GM12878 (cell line): ENCODE results near the gene CDK15. TPM values are rescaled to one million over a fixed set of nuclear protein-coding genes. Genes with fewer than 3 reads are reported as not detected.

Experiments used
- ATAC-seq: fragments of 200-7000 bp; cut with Tn5 transposase; 3 replicates; pipeline ENCODE4 v1.9.1; 2020; ENCODE audit warnings: mild to moderate bottlenecking, moderate library complexity
- BruUV-seq: library from RNA; stranded (reverse); fragments of 400-500 nt; replicated peaks from 2 replicates; lab custom pipeline; 2021; lab: Mats Ljungman, UMichigan
- CTCF ChIA-PET: fragments of 300-600 bp; sonication (Branson Sonifier 250); formaldehyde crosslinking; extraction: SDS; loops from one replicate; lab custom pipeline; 2021; ENCODE audit warnings: inconsistent platforms; lab: Yijun Ruan, JAX
- POLR2A ChIA-PET: fragments of 350-600 bp; formaldehyde crosslinking; extraction: SDS; loops from one replicate; lab custom pipeline; 2021; ENCODE audit warnings: inconsistent platforms; lab: Charles Lee
- RAD21 ChIA-PET: fragments of 300-600 bp; sonication (Branson Sonifier 250); formaldehyde crosslinking; loops from one replicate; lab custom pipeline; 2023; ENCODE audit warnings: antibody characterized with exemption; ENCODE audit not compliant: unreplicated experiment; lab: Charles Lee
- SMC1A ChIA-PET: fragments of 300-600 bp; sonication (Branson Sonifier 250); formaldehyde crosslinking; loops from one replicate; lab custom pipeline; 2023; ENCODE audit not compliant: unreplicated experiment, uncharacterized antibody; lab: Charles Lee
- DNase-seq: peaks from one replicate; pipeline ENCODE4 v3.0.0-alpha.2; 2011; ENCODE audit warnings: low read depth, low spot score
- FAIRE-seq: peaks from 3 replicates; lab custom pipeline; 2011; peaks lifted over from hg19 to GRCh38; lab: Jason Lieb, UNC
- H2AFZ ChIP-seq: 2 replicates; pipeline ENCODE4 v1.6.0; 2011; ENCODE audit warnings: low read depth, low read length, control low read depth; ENCODE audit not compliant: control insufficient read depth
- H3K27ac ChIP-seq: 2 replicates; pipeline ENCODE4 v1.5.1; 2011; ENCODE audit warnings: control low read depth; ENCODE audit not compliant: control insufficient read depth, insufficient read depth
- H3K27me3 ChIP-seq, 2 experiments: replicated peaks in 1 of 2; 2 replicates each; pipeline versions ENCODE4 v1.6.0 to v1.6.1; 2011; ENCODE audit warnings: low read length in 1 of 2; ENCODE audit not compliant: control insufficient read depth in 2 of 2, insufficient read depth in 2 of 2
- H3K36me3 ChIP-seq, 2 experiments: 2 replicates each; pipeline ENCODE4 v1.5.1; 2011; ENCODE audit warnings: low read length in 1 of 2; ENCODE audit not compliant: control insufficient read depth in 2 of 2, insufficient read depth in 2 of 2
- H3K4me1 ChIP-seq: 2 replicates; pipeline ENCODE4 v1.6.1; 2011; ENCODE audit warnings: mild to moderate bottlenecking, low read length, moderate library complexity, mixed read lengths; ENCODE audit not compliant: control insufficient read depth, insufficient read depth
- H3K4me2 ChIP-seq: 2 replicates; pipeline ENCODE4 v1.6.0; 2011; ENCODE audit warnings: control low read depth; ENCODE audit not compliant: control insufficient read depth, insufficient read depth
- H3K4me3 ChIP-seq: fragments of 200-600 bp; sonication (generic); 2 replicates; pipeline ENCODE4 v1.5.1; 2016
- H3K79me2 ChIP-seq: 2 replicates; pipeline ENCODE4 v1.6.0; 2011; ENCODE audit warnings: low read length; ENCODE audit not compliant: control insufficient read depth, insufficient read depth
- H3K9ac ChIP-seq: 2 replicates; pipeline ENCODE4 v1.8.0; 2011; ENCODE audit warnings: low read length, control low read depth, mixed read lengths; ENCODE audit not compliant: control insufficient read depth, insufficient read depth
- H3K9me3 ChIP-seq: replicated peaks from 3 replicates; pipeline ENCODE4 v1.5.1; 2011; ENCODE audit warnings: mild to moderate bottlenecking, low read length; ENCODE audit not compliant: control insufficient read depth, insufficient read depth
- H4K20me1 ChIP-seq: 2 replicates; pipeline ENCODE4 v1.6.0; 2011; ENCODE audit not compliant: control insufficient read depth, insufficient read depth
- CHD1 ChIP-seq: IDR thresholded peaks from 2 replicates; pipeline ENCODE4 v1.6.1; 2012; ENCODE audit warnings: low read depth, low read length, improper control_type of control experiment
- CHD4 ChIP-seq: fragments of 200-600 bp; sonication (generic); IDR thresholded peaks from 2 replicates; pipeline ENCODE4 v1.6.1; 2016; ENCODE audit warnings: mild to moderate bottlenecking
- GATAD2B ChIP-seq: fragments of 450-650 bp; conservative IDR thresholded peaks from 2 replicates; pipeline ENCODE4 v1.6.1; 2017; ENCODE audit warnings: low read depth, mild to moderate bottlenecking, moderate library complexity
- KDM1A ChIP-seq: fragments of 200-600 bp; sonication (generic); IDR thresholded peaks from 2 replicates; pipeline ENCODE4 v1.6.1; 2016; ENCODE audit warnings: borderline replicate concordance
- POU2F2 ChIP-seq: IDR thresholded peaks from 3 replicates; pipeline ENCODE4 v1.6.1; 2011; ENCODE audit warnings: low read depth, mild to moderate bottlenecking, low read length, borderline replicate concordance
- RAD21 ChIP-seq: IDR thresholded peaks from 2 replicates; pipeline ENCODE4 v1.6.1; 2011; ENCODE audit warnings: mild to moderate bottlenecking, low read depth, low read length, moderate library complexity; ENCODE audit not compliant: insufficient read depth
- WGBS: methylation state at CpG from one replicate; pipeline ENCODE4 v1.1.6; 2016; ENCODE audit warnings: low lambda C conversion rate; ENCODE audit not compliant: insufficient replicate concordance, insufficient coverage; ENCODE audit errors: missing lambda C conversion rate; 5-methylcytosine and 5-hydroxymethylcytosine counted together
- in situ Hi-C: fragments of 300-500 bp; cut with MboI; formaldehyde crosslinking; loops from 9 replicates; pipeline ENCODE4 v1.14.3; 2018; ENCODE audit warnings: mixed read lengths
- intact Hi-C: fragments of 100-400 bp; cut with micrococcal nuclease; formaldehyde crosslinking; loops from one replicate; pipeline ENCODE4 v1.14.2; 2022; ENCODE audit not compliant: unreplicated experiment
- polyA plus RNA-seq, 11 experiments: library from polyadenylated mRNA; depleted of rRNA in 4 of 11; unstranded in 6 of 11; stranded (reverse) in 5 of 11; fragments of >200 nt; fragmentation: Nextera tagmentation in 4 of 11; fragmentation: Illumina TruSeq in 1 of 11; extraction: Ambion mirVana in 4 of 11; extraction: Trizol in 1 of 11; gene quantifications; 1 replicate in 1 of 11; 2 replicates in 10 of 11; pipeline versions ENCODE4 v1.2.1 to v1.2.3, GENCODE V29; 2011 to 2016; ENCODE audit warnings: inconsistent platforms in 2 of 11, missing spikeins in 2 of 11, low read depth in 1 of 11
- small RNA-seq: library from RNA; depleted of rRNA; stranded (forward); fragments of <200 nt; gene quantifications from one replicate; pipeline ENCODE3, GENCODE V24; 2014
- total RNA-seq, 4 experiments: library from RNA; depleted of rRNA in 3 of 4; stranded (reverse); fragments of >200 nt in 3 of 4; fragmentation: Illumina TruSeq in 1 of 4; extraction: Trizol in 1 of 4; gene quantifications; 2 replicates each; pipeline versions ENCODE4 v1.2.1 to v1.2.3, GENCODE V29; 2013 to 2021
- TF ChIP-seq, protein P1 (sequence below): IDR thresholded peaks from 2 replicates; pipeline ENCODE4 v1.6.1; 2011; ENCODE audit warnings: low read depth, low read length, improper control_type of control experiment, borderline replicate concordance
- TF ChIP-seq, protein P2 (sequence below): fragments of 450-650 bp; IDR thresholded peaks from 2 replicates; pipeline ENCODE4 v1.6.1; 2018; ENCODE audit warnings: mild to moderate bottlenecking, low read depth, moderate library complexity; ENCODE audit not compliant: partially characterized antibody
- TF ChIP-seq, protein P3 (sequence below): fragments of 450-650 bp; IDR thresholded peaks from 2 replicates; pipeline ENCODE4 v1.6.1; 2017; ENCODE audit warnings: low read depth, mild to moderate bottlenecking, moderate library complexity

CDK15 gene
- total and polyA plus RNA-seq, 10 of the 15 experiments (the other 5 are each of a cell fraction or from before 2014, with no cell fraction given), result 0.01 to 0.04 TPM; not detected in 8

DNA sequence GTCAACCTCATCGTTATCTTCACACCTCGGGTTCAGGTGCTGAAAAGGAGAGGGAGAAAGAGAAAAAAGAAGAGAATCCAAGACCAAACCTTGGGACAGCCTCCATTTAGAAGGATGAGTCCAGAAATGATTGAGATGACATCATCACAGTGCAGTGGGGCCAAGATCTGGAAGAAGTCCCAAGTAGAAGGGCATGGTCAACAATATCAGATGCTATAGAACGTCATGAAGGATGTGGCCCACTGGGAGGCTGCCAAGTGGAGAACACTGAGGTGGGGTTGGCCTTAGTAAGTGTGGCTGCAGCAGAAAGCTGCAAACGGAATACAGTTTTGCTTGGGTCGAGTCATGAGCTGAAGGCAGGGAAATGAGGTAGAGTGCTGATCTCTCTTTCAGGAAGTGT, 136.2 kb downstream of the CDK15 start:
- TF ChIP-seq, protein P1, sequence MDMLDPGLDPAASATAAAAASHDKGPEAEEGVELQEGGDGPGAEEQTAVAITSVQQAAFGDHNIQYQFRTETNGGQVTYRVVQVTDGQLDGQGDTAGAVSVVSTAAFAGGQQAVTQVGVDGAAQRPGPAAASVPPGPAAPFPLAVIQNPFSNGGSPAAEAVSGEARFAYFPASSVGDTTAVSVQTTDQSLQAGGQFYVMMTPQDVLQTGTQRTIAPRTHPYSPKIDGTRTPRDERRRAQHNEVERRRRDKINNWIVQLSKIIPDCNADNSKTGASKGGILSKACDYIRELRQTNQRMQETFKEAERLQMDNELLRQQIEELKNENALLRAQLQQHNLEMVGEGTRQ, result no peak
- no peak for TF ChIP-seq CHD1
- TF ChIP-seq GATAD2B, result no peak
- no peak for TF ChIP-seq RAD21
- no peak for TF ChIP-seq KDM1A
- no peak for TF ChIP-seq CHD4
- no peak for TF ChIP-seq POU2F2
- TF ChIP-seq, protein P2, sequence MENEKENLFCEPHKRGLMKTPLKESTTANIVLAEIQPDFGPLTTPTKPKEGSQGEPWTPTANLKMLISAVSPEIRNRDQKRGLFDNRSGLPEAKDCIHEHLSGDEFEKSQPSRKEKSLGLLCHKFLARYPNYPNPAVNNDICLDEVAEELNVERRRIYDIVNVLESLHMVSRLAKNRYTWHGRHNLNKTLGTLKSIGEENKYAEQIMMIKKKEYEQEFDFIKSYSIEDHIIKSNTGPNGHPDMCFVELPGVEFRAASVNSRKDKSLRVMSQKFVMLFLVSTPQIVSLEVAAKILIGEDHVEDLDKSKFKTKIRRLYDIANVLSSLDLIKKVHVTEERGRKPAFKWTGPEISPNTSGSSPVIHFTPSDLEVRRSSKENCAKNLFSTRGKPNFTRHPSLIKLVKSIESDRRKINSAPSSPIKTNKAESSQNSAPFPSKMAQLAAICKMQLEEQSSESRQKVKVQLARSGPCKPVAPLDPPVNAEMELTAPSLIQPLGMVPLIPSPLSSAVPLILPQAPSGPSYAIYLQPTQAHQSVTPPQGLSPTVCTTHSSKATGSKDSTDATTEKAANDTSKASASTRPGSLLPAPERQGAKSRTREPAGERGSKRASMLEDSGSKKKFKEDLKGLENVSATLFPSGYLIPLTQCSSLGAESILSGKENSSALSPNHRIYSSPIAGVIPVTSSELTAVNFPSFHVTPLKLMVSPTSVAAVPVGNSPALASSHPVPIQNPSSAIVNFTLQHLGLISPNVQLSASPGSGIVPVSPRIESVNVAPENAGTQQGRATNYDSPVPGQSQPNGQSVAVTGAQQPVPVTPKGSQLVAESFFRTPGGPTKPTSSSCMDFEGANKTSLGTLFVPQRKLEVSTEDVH, result no peak
- TF ChIP-seq, protein P3, sequence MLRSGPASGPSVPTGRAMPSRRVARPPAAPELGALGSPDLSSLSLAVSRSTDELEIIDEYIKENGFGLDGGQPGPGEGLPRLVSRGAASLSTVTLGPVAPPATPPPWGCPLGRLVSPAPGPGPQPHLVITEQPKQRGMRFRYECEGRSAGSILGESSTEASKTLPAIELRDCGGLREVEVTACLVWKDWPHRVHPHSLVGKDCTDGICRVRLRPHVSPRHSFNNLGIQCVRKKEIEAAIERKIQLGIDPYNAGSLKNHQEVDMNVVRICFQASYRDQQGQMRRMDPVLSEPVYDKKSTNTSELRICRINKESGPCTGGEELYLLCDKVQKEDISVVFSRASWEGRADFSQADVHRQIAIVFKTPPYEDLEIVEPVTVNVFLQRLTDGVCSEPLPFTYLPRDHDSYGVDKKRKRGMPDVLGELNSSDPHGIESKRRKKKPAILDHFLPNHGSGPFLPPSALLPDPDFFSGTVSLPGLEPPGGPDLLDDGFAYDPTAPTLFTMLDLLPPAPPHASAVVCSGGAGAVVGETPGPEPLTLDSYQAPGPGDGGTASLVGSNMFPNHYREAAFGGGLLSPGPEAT, result no peak
- TF ChIP-seq, all 136 proteins: peak for 0
- no peaks in the 10 kb centered on the region for H3K4me1 ChIP-seq

More for the DNA sequence above, 136.2 kb downstream of the CDK15 start:
- ChIA-PET POLR2A (no interaction called here), CTCF (no interaction called here), RAD21 (no interaction called here), SMC1A (no interaction called here)
- no TSS peak for BruUV-seq
- no peaks in the 10 kb centered on the region for H4K20me1 ChIP-seq
- FAIRE-seq (no peak), DNase-seq (no peak), ATAC-seq (no peak)
- H3K9me3 ChIP-seq, result no peaks in the 10 kb centered on the region
- no peaks in the 10 kb centered on the region for H3K36me3 ChIP-seq
- H2AFZ ChIP-seq, result no peak overlapping the region
- H3K27me3 ChIP-seq, result peaks cover 0 to 6% of the 10 kb centered on the region in 2 experiments; a peak in 2 of 4 replicates
- in situ Hi-C loops (no loop called here), intact Hi-C loops (no loop called here)
- H3K4me2 ChIP-seq, result no peak overlapping the region
- no peak overlapping the region for H3K27ac ChIP-seq
- WGBS, result 41% methylated on average over 5 of the region's 5 CpGs
- H3K9ac ChIP-seq, result no peak overlapping the region
- no peaks in the 10 kb centered on the region for H3K79me2 ChIP-seq
- H3K4me3 ChIP-seq, result no peak overlapping the region

Small RNAs within 50 kb of the gene (small RNA-seq; reads per million reads assigned to genes)
- not detected for gene RF00019
- gene RNU6-440P, result not detected
- gene UBE2V1P11, result not detected

Other genes starting within 250 kb of the CDK15 start
- gene TMEM237, start 163.0 kb upstream of the CDK15 start, total RNA-seq (2014; rRNA removed), result 17.7 and 25.4 TPM in 2 replicates
- 26.1 and 29.7 TPM in 2 replicates for gene TMEM237, start 163.0 kb upstream of the CDK15 start, total RNA-seq (2014; rRNA removed; fragmentation: Illumina TruSeq; extraction: Trizol)
- 21.0 and 23.8 TPM in 2 replicates for gene TMEM237, start 163.0 kb upstream of the CDK15 start, total RNA-seq (2021)
- 15.0 and 16.8 TPM in 2 replicates for gene TMEM237, start 163.0 kb upstream of the CDK15 start, polyA plus RNA-seq (2011; rRNA removed)
- gene TMEM237, start 163.0 kb upstream of the CDK15 start, polyA plus RNA-seq (2014; fragmentation: Illumina TruSeq; extraction: Trizol), result 28.9 and 36.1 TPM in 2 replicates
- 10 to 100 TPM; 34.9 to 39.0 TPM for gene TMEM237, start 163.0 kb upstream of the CDK15 start, polyA plus RNA-seq (2014; fragmentation: Nextera tagmentation; extraction: Ambion mirVana)
- gene TMEM237, start 163.0 kb upstream of the CDK15 start, polyA plus RNA-seq (2014; rRNA removed), result 17.6 and 20.6 TPM in 2 replicates
- gene TMEM237, start 163.0 kb upstream of the CDK15 start, polyA plus RNA-seq (2016; fragmentation: Nextera tagmentation; extraction: Ambion mirVana), result 10 to 100 TPM; 43.4 to 43.7 TPM
- not detected in 2 replicates for gene MPP4, start 107.9 kb upstream of the CDK15 start, total RNA-seq (2014; rRNA removed)
- gene MPP4, start 107.9 kb upstream of the CDK15 start, total RNA-seq (2014; rRNA removed; fragmentation: Illumina TruSeq; extraction: Trizol), result not detected in 2 replicates
- 0.13 TPM in 1 of 2 replicates, not detected in the other for gene MPP4, start 107.9 kb upstream of the CDK15 start, total RNA-seq (2021)
- gene MPP4, start 107.9 kb upstream of the CDK15 start, polyA plus RNA-seq (2011; rRNA removed), result 0.03 and 0.04 TPM in 2 replicates
- 0.03 and 0.19 TPM in 2 replicates for gene MPP4, start 107.9 kb upstream of the CDK15 start, polyA plus RNA-seq (2014; fragmentation: Illumina TruSeq; extraction: Trizol)
- under 1 TPM; 0.04 to 0.14 TPM for gene MPP4, start 107.9 kb upstream of the CDK15 start, polyA plus RNA-seq (2014; fragmentation: Nextera tagmentation; extraction: Ambion mirVana)
- gene MPP4, start 107.9 kb upstream of the CDK15 start, polyA plus RNA-seq (2014; rRNA removed), result 0.06 TPM in 2 replicates
- gene MPP4, start 107.9 kb upstream of the CDK15 start, polyA plus RNA-seq (2016; fragmentation: Nextera tagmentation; extraction: Ambion mirVana), result under 1 TPM in 1 of 2 experiments, not detected in 1; 0.06 TPM
- 7.2 and 8.7 TPM in 2 replicates for gene ALS2, start 25.6 kb upstream of the CDK15 start, total RNA-seq (2014; rRNA removed)
- 9.1 TPM in 2 replicates for gene ALS2, start 25.6 kb upstream of the CDK15 start, total RNA-seq (2014; rRNA removed; fragmentation: Illumina TruSeq; extraction: Trizol)
- 9.3 and 13.0 TPM in 2 replicates for gene ALS2, start 25.6 kb upstream of the CDK15 start, total RNA-seq (2021)
- 9.6 and 11.2 TPM in 2 replicates for gene ALS2, start 25.6 kb upstream of the CDK15 start, polyA plus RNA-seq (2011; rRNA removed)
- gene ALS2, start 25.6 kb upstream of the CDK15 start, polyA plus RNA-seq (2014; fragmentation: Illumina TruSeq; extraction: Trizol), result 10.4 and 16.3 TPM in 2 replicates
- gene ALS2, start 25.6 kb upstream of the CDK15 start, polyA plus RNA-seq (2014; fragmentation: Nextera tagmentation; extraction: Ambion mirVana), result 1 to 10 TPM; 2.4 to 4.2 TPM
- 6.9 and 7.4 TPM in 2 replicates for gene ALS2, start 25.6 kb upstream of the CDK15 start, polyA plus RNA-seq (2014; rRNA removed)
- gene ALS2, start 25.6 kb upstream of the CDK15 start, polyA plus RNA-seq (2016; fragmentation: Nextera tagmentation; extraction: Ambion mirVana), result 1 to 10 TPM; 6.1 to 7.9 TPM
- gene FZD7, start 227.3 kb downstream of the CDK15 start, total RNA-seq (2014; rRNA removed), result 1.5 TPM in 2 replicates
- 0.64 and 0.76 TPM in 2 replicates for gene FZD7, start 227.3 kb downstream of the CDK15 start, total RNA-seq (2014; rRNA removed; fragmentation: Illumina TruSeq; extraction: Trizol)
- gene FZD7, start 227.3 kb downstream of the CDK15 start, total RNA-seq (2021), result 2.4 and 2.6 TPM in 2 replicates
- 0.42 and 0.50 TPM in 2 replicates for gene FZD7, start 227.3 kb downstream of the CDK15 start, polyA plus RNA-seq (2011; rRNA removed)
- 0.75 and 1.3 TPM in 2 replicates for gene FZD7, start 227.3 kb downstream of the CDK15 start, polyA plus RNA-seq (2014; fragmentation: Illumina TruSeq; extraction: Trizol)
- under 1 TPM; 0.24 to 0.47 TPM for gene FZD7, start 227.3 kb downstream of the CDK15 start, polyA plus RNA-seq (2014; fragmentation: Nextera tagmentation; extraction: Ambion mirVana)
- gene FZD7, start 227.3 kb downstream of the CDK15 start, polyA plus RNA-seq (2014; rRNA removed), result 1.1 and 1.3 TPM in 2 replicates
- under 1 TPM; 0.47 to 0.88 TPM for gene FZD7, start 227.3 kb downstream of the CDK15 start, polyA plus RNA-seq (2016; fragmentation: Nextera tagmentation; extraction: Ambion mirVana)